Measurements from ENCODE around the gene PCMT1. TPM values are rescaled to one million over a fixed set of nuclear protein-coding genes. Genes with fewer than 3 reads are reported as not detected.
A peak's percentile ranks its signal among the peaks of the same experiment; 100 is the strongest.

PCMT1 gene
- total RNA-seq (44.8 TPM), polyA plus RNA-seq (100 to 1,000 TPM; 166 to 228 (median 175) TPM)

DNA sequence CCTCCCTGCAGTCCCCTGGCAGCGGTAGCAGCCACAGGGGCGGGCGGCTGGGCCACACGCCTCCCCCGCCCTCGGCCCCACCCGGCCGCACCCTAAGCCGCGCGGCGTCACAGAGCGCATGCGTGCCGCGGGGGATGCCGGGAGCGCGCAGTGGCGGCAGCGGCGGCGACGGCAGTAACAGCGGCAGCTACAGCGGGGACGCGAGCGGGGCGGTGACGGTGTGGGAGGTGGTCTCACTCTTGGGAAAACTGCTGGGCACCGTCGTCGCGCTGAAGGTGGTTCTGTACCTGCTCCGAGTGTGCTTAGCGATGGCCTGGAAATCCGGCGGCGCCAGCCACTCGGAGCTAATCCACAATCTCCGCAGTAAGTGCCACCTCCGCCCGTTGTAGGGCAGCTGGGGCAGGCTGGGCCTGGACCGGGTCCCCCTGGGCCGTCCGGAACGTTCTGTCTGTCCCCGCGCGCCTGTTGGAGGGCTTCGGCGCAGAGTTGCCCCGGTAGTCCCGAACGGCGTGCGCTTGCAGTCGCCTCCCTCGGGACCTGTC lies at the start of gene PCMT1:
Gene PCMT1 (plus strand): TSS at position 148 of the 542 bp plus-strand sequence. CDS start 161 bp downstream, at position 309.
- Histone ChIP-seq H3K4me1 (ENCODE audit: control insufficient read depth, insufficient read depth, low read length, poor library complexity, severe bottlenecking) (peaks cover 36% of the 10 kb centered on the region), H3K9me3 (ENCODE audit: control insufficient read depth in 2 of 2, low read length in 2 of 2) (no peaks in the 10 kb centered on the region), H3K27ac (ENCODE audit: insufficient read depth, low read length, poor library complexity, severe bottlenecking) (peak within 1 kb of the TSS; percentile 87), H3K4me3 (ENCODE audit: low read depth, low read length) (peak within 1 kb of the TSS; percentile 77), H3K27me3 (ENCODE audit: control insufficient read depth, insufficient read depth, low read length) (no peaks in the 10 kb centered on the region), H3K36me3 (ENCODE audit: control insufficient read depth, insufficient read depth, low read length) (no peaks in the 10 kb centered on the region)
- Mint-ChIP-seq H3K4me1 (peaks cover 28 to 60% (median 38%) of the 10 kb centered on the region in 4 donors), H3K27ac (peak within 1 kb of the TSS; percentile 86 to 88 (median 88)), H3K4me3 (peak within 1 kb of the TSS; percentile 86 to 96 (median 92)), H3K9me3 (no peaks in the 10 kb centered on the region), H3K36me3 (no peaks in the 10 kb centered on the region), H3K27me3 (no peaks in the 10 kb centered on the region)
- DNase-seq (peak; percentile 86 to 94 (median 94)), ATAC-seq (ENCODE audit: low read depth in 2 of 2) (peak; percentile 85 to 86)

DNA sequence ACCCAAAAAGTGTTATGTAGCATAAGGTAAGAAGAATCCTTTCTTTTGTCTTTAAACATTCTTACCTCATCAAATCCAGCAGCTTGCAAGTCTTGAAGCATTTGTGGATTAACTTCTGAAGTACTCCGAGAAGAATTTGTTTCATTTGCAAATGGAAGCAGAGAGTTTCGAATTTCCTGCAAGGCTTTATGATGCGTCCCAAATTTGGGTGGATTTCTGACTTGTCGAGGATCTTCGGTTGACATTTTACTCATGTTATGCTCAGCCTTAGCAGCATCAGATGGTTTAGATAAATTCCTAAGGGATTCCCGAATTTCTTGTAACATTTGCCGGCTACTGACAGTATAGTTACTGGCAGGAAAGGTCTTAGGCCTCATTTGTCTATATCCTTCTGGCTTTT lies 47.8 kb upstream of the PCMT1 start:
- peaks cover 40% of the 10 kb centered on the region for H3K36me3 ChIP-seq (ENCODE audit: control insufficient read depth, insufficient read depth, low read length)
- Mint-ChIP-seq H3K9me3 (no peaks in the 10 kb centered on the region), H3K27me3 (no peaks in the 10 kb centered on the region), H3K27ac (no peak overlapping the region), H3K36me3 (peaks cover 4% of the 10 kb centered on the region), H3K4me3 (no peak overlapping the region), H3K4me1 (peaks cover 30 to 68% (median 44%) of the 10 kb centered on the region in 4 donors)
- no peak overlapping the region for H3K27ac ChIP-seq (ENCODE audit: insufficient read depth, low read length, poor library complexity, severe bottlenecking)
- H3K4me3 ChIP-seq (ENCODE audit: low read depth, low read length) = no peak overlapping the region
- ATAC-seq (ENCODE audit: low read depth in 2 of 2) = no peak
- H3K4me1 ChIP-seq (ENCODE audit: control insufficient read depth, insufficient read depth, low read length, poor library complexity, severe bottlenecking) = peaks cover 13% of the 10 kb centered on the region
- no peaks in the 10 kb centered on the region for H3K27me3 ChIP-seq (ENCODE audit: control insufficient read depth, insufficient read depth, low read length)
- H3K9me3 ChIP-seq (ENCODE audit: control insufficient read depth in 2 of 2, low read length in 2 of 2) = no peaks in the 10 kb centered on the region
- no peak for DNase-seq

GRCh38 chr6:149711711-149712110 lies 37.8 kb upstream of the PCMT1 start:
- Mint-ChIP-seq H3K4me3 (peak overlapping the region in 1 of 4 donors; percentile 79), H3K4me1 (peaks cover 40 to 80% (median 60%) of the 10 kb centered on the region in 4 donors), H3K27ac (peak overlapping the region in 1 of 3 donors; percentile 20), H3K9me3 (no peaks in the 10 kb centered on the region), H3K27me3 (no peaks in the 10 kb centered on the region), H3K36me3 (no peaks in the 10 kb centered on the region)
- no peak for ATAC-seq (ENCODE audit: low read depth in 2 of 2)
- Histone ChIP-seq H3K27ac (ENCODE audit: insufficient read depth, low read length, poor library complexity, severe bottlenecking) (no peak overlapping the region), H3K27me3 (ENCODE audit: control insufficient read depth, insufficient read depth, low read length) (no peaks in the 10 kb centered on the region), H3K4me1 (ENCODE audit: control insufficient read depth, insufficient read depth, low read length, poor library complexity, severe bottlenecking) (peaks cover 36% of the 10 kb centered on the region), H3K4me3 (ENCODE audit: low read depth, low read length) (no peak overlapping the region), H3K36me3 (ENCODE audit: control insufficient read depth, insufficient read depth, low read length) (peaks cover 3% of the 10 kb centered on the region), H3K9me3 (ENCODE audit: control insufficient read depth in 2 of 2, low read length in 2 of 2) (no peaks in the 10 kb centered on the region)
- DNase-seq = no peak

- H3K36me3 ChIP-seq (ENCODE audit: control insufficient read depth, insufficient read depth, low read length) = peaks cover 3% of the 10 kb centered on the region
- no peak for ATAC-seq (ENCODE audit: low read depth in 2 of 2)
- no peaks in the 10 kb centered on the region for H3K36me3 Mint-ChIP-seq
- H3K4me3 ChIP-seq (ENCODE audit: low read depth, low read length) = no peak overlapping the region
- H3K27me3 ChIP-seq (ENCODE audit: control insufficient read depth, insufficient read depth, low read length) = no peaks in the 10 kb centered on the region
- no peak overlapping the region for H3K27ac Mint-ChIP-seq
- no peaks in the 10 kb centered on the region for H3K9me3 ChIP-seq (ENCODE audit: control insufficient read depth in 2 of 2, low read length in 2 of 2)
- DNase-seq = no peak
- no peaks in the 10 kb centered on the region for H3K27me3 Mint-ChIP-seq
- no peaks in the 10 kb centered on the region for H3K9me3 Mint-ChIP-seq
- no peak overlapping the region for H3K27ac ChIP-seq (ENCODE audit: insufficient read depth, low read length, poor library complexity, severe bottlenecking)
- peak overlapping the region in 2 of 4 donors; percentile 15 to 44 for H3K4me3 Mint-ChIP-seq
- H3K4me1 Mint-ChIP-seq = peaks cover 41 to 71% (median 50%) of the 10 kb centered on the region in 4 donors
- H3K4me1 ChIP-seq (ENCODE audit: control insufficient read depth, insufficient read depth, low read length, poor library complexity, severe bottlenecking) = peaks cover 45% of the 10 kb centered on the region
Measured at GRCh38 chr6:149714442-149714841, 35.1 kb upstream of the PCMT1 start.

DNA sequence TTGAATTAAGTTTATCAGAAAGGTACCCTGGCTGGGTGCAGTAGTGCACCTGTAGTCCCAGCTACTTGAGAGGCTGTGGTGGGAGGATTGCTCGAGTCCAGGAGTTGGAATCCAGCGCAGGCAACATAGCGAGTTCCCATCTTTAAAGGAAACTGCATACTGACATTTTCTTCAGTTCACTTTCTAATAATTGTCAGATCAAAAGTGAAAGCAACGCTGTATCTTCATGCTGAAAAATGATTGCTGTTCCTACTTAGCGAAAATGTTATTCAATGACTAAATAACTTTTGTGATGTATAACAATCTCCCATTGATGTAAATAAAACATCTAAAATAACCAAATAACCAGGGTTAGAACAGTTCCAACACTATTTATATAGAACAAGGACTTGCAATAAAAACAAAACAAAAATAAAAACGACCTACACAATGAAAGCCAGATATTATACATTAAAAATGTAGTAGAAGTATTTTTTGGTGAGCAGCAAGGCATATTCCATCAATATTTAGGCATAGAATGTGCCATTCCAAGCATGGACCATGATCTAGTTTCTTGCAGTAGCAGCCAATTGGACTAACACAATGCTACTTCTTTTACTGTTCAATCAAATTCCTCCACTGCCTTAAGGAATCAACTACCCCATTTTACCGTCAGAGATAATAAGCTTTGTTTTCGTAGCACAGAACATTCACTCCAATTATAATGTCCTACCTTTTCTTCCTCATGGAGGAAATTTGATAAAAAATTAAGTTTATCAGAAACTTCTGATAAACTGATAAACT lies 33.2 kb upstream of the PCMT1 start:
- Histone ChIP-seq H3K4me3 (ENCODE audit: low read depth, low read length) (peak overlapping the region; percentile 87), H3K27ac (ENCODE audit: insufficient read depth, low read length, poor library complexity, severe bottlenecking) (peak overlapping the region; percentile 91), H3K36me3 (ENCODE audit: control insufficient read depth, insufficient read depth, low read length) (peaks cover 3% of the 10 kb centered on the region), H3K27me3 (ENCODE audit: control insufficient read depth, insufficient read depth, low read length) (no peaks in the 10 kb centered on the region), H3K9me3 (ENCODE audit: control insufficient read depth in 2 of 2, low read length in 2 of 2) (no peaks in the 10 kb centered on the region), H3K4me1 (ENCODE audit: control insufficient read depth, insufficient read depth, low read length, poor library complexity, severe bottlenecking) (peaks cover 44% of the 10 kb centered on the region)
- Mint-ChIP-seq H3K27ac (peak overlapping the region; percentile 87 to 93 (median 88)), H3K9me3 (no peaks in the 10 kb centered on the region), H3K36me3 (no peaks in the 10 kb centered on the region), H3K27me3 (no peaks in the 10 kb centered on the region), H3K4me1 (peaks cover 30 to 57% (median 34%) of the 10 kb centered on the region in 4 donors), H3K4me3 (peak overlapping the region; percentile 93 to 95 (median 93))
- ATAC-seq (ENCODE audit: low read depth in 2 of 2) (no peak), DNase-seq (peak in 2 of 3 donors; percentile 9 to 59)

GRCh38 chr6:149717255-149717587 lies 32.3 kb upstream of the PCMT1 start:
- H3K27ac Mint-ChIP-seq = peak overlapping the region; percentile 93 to 98 (median 95)

GRCh38 chr6:149717588-149718458 lies 31.7 kb upstream of the PCMT1 start, which contains the start of gene LATS1:
Gene LATS1, minus strand, starts transcription at chr6:149718101. Its CDS starts 15,975 bp downstream, at chr6:149702126.
- Mint-ChIP-seq H3K36me3 (no peaks in the 10 kb centered on the region), H3K27ac (peak within 1 kb of the TSS; percentile 93 to 98 (median 98)), H3K4me1 (peaks cover 29 to 51% (median 30%) of the 10 kb centered on the region in 4 donors), H3K4me3 (peak within 1 kb of the TSS; percentile 93 to 98 (median 94)), H3K27me3 (no peaks in the 10 kb centered on the region), H3K9me3 (no peaks in the 10 kb centered on the region)
- Histone ChIP-seq H3K9me3 (ENCODE audit: control insufficient read depth in 2 of 2, low read length in 2 of 2) (no peaks in the 10 kb centered on the region), H3K4me1 (ENCODE audit: control insufficient read depth, insufficient read depth, low read length, poor library complexity, severe bottlenecking) (peaks cover 41% of the 10 kb centered on the region), H3K27me3 (ENCODE audit: control insufficient read depth, insufficient read depth, low read length) (no peaks in the 10 kb centered on the region), H3K4me3 (ENCODE audit: low read depth, low read length) (peak within 1 kb of the TSS; percentile 96), H3K36me3 (ENCODE audit: control insufficient read depth, insufficient read depth, low read length) (no peaks in the 10 kb centered on the region), H3K27ac (ENCODE audit: insufficient read depth, low read length, poor library complexity, severe bottlenecking) (peak within 1 kb of the TSS; percentile 91)
- DNase-seq (peak; percentile 88 to 93 (median 91)), ATAC-seq (ENCODE audit: low read depth in 2 of 2) (peak; percentile 93 to 95)

More at GRCh38 chr6:149717255-149717587, 32.3 kb upstream of the PCMT1 start:
- Histone ChIP-seq H3K36me3 (ENCODE audit: control insufficient read depth, insufficient read depth, low read length) (no peaks in the 10 kb centered on the region), H3K4me3 (ENCODE audit: low read depth, low read length) (peak overlapping the region; percentile 87), H3K4me1 (ENCODE audit: control insufficient read depth, insufficient read depth, low read length, poor library complexity, severe bottlenecking) (peaks cover 41% of the 10 kb centered on the region), H3K9me3 (ENCODE audit: control insufficient read depth in 2 of 2, low read length in 2 of 2) (no peaks in the 10 kb centered on the region), H3K27me3 (ENCODE audit: control insufficient read depth, insufficient read depth, low read length) (no peaks in the 10 kb centered on the region), H3K27ac (ENCODE audit: insufficient read depth, low read length, poor library complexity, severe bottlenecking) (peak overlapping the region; percentile 91)
- Mint-ChIP-seq H3K4me1 (peaks cover 29 to 51% (median 30%) of the 10 kb centered on the region in 4 donors), H3K36me3 (no peaks in the 10 kb centered on the region), H3K9me3 (no peaks in the 10 kb centered on the region), H3K4me3 (peak overlapping the region; percentile 93 to 95 (median 93)), H3K27me3 (no peaks in the 10 kb centered on the region)
- ATAC-seq (ENCODE audit: low read depth in 2 of 2) (no peak), DNase-seq (no peak)
